ENCODE results near the gene DSTN.

- TF ChIP-seq CTCF (IDR thresholded peaks at IDR 0.05) = no peak
- TF ChIP-seq POLR2AphosphoS5 (IDR thresholded peaks at IDR 0.05) = no peak
- no peak for TF ChIP-seq POLR2A (IDR thresholded peaks at IDR 0.05)
Observed at GRCh38 chr20:17616480-17617211, 46.8 kb downstream of the DSTN start.

Measured in gastroesophageal sphincter (tissue), 3 donors.